NCI-H1694 (cell line): Measurements from ENCODE around the gene UXS1.
"Not testable (repeated sequence)": the region's sequence is repeated elsewhere in the genome, so short reads cannot be mapped to it uniquely, and the experiment has no call there.

Source experiments
- DNase-seq: peaks from one replicate; lab custom pipeline; 2025; lab: John Stamatoyannopoulos, UW

UXS1 gene

DNA sequence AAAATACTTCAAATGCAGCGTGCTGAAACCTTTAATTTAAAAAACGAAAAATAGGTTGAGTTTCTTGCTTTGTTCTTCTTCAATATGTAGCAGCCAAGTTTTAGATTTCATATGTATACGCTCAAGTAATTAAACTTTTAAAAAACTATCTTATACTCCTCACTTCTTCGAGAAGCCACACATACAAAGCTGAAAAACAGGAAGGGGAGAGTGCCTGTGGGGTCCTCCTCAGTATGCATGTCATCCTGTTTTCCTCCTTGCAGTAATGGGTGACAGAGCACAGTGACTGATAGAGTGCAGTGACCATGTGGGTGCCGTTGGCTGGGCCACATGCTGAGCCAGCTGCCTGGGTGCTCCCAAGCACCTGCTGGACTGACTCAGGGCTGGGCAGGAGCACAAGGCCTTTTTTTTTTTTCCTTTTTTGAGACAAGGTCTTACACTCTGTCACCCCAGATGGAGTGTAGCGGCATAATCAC, 33.3 kb downstream of the UXS1 start:
- DNase-seq: no peak

DNA sequence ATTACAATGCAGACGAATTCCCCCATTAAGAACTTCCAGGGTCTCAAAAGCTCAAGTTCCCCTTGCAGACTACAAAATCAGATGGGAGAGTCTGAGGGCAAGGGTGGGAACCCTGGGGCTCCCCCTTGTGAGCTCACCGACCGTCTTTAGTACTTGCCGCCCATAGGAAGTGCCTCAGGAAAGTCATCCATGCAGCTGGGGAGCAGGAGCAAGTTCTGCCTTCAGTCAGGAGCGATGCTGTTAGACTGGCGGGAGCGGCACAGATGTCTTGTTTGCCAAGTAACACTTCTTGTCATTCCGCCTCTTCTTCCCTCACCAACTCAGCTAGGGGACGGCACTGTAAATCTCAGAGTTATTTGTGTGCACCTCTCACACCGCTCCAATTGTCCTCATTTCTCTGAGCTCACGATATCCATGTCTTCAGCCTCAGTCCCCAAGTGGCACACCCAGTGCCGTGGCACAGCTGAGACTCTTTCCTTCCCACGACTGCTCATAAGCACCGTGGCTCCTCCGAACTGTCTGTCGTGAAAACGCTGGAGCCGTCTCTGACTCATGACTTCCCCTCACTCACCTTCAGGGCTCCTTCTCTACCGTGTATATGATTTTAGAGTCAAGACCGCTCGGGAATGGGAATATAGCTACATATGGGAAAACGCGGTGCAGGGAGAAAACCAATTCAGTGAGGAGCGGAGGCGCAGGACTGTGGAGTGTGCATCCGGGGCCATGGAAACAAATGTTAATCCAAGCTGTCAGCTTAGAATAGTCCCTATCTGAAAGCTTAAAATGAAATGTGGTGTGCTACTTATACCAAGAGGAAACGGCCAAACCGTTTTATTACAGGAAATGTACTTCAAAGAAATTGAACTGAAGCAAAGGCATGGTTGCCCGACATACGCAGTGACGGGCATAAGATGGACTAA, 34.0 kb downstream of the UXS1 start:
- DNase-seq: no peak

DNA sequence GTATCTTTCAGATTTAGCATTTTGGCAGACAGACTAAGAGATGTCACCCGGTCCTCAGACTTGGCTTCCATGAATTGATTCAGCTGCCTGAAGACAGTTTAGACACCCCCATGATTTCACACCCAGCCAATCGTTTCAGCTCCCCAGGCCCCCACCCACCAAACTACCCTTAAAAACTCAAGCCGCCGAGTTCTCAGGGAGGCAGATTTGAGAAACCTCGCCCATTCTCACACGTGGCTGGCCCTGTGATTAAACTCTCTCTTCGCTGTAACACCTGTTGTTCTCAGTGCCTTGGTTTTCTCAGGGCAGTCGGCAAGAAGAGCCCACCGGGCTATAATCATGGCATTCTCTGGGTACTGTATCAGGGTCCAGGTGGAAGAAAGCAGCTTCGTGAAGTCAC, 35.2 kb downstream of the UXS1 start:
- DNase-seq: no peak

DNA sequence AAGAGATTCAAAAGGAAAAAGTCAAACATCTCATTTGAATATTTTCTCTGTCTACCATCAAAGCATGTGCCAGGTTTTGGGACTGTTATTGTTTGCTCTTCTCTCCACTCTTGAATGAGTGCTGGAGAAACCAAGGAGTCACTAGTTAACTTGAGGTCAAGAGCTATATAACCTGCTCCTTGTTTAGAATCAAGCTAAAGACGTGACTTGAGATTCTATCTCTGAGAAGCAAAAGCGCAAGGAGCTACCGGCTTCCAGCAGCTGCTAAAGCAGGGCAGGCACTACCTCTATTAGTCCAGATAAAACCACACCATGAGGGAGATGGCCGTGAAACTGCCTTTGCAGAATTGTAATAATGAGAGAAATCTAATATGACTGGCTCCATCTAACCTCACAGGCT, 36.0 kb downstream of the UXS1 start:
- DNase-seq: no peak

DNA sequence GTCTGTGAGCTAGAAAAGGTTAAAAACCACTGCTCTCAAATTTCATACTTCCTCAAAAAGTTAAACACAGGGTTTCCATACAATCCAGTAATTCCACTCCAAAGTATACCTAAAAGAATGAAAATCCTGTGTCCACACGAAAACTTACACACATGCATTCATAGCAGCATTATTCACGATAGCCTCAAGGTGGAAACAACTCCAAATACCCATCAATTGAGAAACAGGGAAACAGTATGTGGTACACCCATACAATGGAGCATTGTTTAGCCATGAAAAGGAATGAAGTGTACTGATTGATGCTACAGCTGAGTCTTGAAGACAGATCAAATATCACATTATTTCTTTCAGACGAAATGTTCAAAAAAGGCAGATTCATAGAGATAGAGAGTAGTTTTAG, 36.7 kb downstream of the UXS1 start:
- DNase-seq: no peak

DNA sequence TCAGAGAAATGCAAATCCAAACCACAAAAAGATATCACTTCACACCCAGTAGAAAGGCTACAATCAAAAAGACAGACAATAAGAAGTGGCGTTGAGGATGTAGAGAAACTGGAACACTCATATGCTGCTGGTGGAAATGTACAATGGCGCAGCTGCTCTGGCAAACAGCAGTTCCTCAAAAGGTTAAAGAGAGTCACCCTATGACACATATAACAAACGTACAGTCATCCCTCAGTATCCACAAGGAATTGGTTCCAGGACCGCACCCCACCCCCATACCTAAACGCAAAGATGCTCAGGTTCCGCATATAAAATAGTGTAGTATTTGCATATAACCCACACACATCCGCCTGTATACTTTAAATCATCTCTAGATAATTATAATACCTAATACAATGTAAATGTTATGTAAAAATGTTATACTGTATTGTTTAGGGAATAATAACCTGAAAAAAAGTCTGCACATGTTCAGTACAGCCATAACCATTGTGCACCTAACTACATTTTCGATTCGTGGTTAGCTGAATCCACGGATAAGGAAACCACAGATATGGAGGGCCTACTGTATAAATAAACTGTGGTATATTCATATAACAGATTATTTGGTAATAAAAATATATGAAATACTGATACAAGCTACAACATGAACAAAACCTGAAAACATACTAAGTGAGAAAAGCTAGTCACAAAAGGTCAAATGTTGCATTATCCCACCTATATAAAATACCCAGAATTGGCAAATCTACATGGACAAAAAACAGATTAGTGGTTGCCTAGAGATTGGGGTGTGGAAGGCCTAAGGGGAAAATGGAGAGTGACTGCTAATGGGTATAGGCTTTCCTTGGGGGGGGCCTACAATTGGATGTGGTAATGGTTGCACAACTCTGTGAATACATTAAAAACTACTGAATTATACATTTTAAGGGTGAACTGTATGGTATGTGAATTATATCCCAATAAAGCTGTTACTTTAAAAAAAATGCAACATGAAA, 37.5 kb downstream of the UXS1 start:
- no peak for DNase-seq

DNA sequence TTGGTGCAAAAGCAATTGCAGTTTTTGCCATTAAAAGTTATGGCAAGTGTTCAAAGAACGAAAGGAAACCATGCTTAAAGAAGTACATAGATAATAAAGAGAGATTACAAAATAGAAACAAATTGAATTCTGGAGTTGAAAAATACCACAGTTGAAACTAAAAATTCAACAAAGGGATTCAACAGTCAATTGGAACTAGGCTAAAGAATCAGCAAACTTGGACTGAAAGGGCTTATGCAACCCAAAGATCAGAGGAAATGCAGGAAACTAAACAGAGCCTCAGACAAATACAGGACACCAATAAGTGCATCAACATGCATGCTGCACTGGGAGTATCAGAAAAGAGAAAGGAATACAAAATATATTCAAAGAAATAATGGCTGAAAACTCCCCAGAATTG, 40.3 kb downstream of the UXS1 start:
- no peak for DNase-seq

DNA sequence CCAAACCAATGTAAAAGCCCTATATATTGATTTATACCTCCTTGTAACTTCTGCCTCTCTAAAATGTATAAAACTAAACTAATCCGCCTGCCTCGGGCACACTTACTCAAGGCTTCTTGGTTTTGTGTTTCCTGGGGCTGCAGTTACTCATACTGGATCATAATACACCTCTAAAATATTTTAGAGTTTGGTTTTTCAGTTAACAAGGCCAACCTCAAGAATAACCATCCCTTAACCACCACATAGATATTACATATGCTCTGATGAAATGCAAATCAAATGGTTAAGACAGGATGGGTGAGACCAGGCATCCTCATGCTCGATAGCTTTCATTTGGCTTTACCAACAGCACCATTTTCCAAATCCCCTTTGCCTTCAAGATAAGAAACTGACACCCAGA, 46.4 kb downstream of the UXS1 start:
- DNase-seq: no peak

DNA sequence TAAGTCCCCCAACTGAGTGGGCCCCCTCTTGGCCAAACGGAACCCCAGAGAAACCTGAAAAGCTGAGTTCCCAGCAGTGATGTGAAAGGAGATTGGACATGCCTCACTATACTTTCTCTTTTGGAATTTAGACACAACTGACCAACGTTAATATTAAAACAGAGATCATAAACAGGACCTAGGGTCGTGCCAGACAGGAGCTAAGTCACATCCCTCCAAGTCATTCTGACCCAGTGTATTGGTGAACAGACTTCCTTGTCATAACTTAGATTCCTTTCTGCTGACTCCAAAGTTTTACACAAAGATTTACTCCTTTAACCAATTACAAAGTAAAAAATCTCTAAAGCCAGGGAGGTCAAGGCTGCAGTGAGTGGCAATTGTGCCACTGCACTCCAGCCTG, 46.9 kb downstream of the UXS1 start:
- no peak for DNase-seq

DNA sequence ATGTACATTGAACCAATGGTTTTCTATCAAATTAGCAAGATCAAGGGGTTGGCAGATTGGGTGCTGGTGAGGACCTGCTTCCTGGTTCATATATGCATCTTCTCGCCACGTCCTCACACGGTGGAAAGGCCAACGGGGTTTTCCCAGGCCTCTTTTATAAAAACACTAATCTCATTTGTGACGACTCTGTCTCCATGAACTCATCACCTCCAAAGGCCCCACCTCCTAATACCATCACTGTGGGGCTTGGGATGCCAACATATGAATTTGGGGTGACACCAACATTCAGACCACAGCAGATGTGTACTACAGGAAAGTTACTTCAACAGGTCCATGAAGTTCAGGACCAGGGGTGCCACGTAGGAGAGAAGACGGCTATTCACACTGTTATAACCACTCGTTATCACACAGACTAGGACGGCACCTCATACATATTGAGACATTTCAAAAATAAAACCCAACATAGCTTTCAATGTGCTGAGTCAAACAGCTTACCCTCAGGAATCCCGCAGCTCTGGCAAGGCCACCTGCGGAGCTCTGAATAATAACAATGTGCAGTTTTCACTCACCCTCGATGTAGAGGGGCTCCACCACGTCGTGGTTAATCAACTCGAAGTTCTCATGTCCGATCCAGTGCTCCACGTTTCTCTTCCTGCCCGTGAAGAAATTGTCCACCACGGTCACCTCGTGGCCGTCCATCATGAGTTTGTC, 49.3 kb downstream of the UXS1 start:
- no peak for DNase-seq

DNA sequence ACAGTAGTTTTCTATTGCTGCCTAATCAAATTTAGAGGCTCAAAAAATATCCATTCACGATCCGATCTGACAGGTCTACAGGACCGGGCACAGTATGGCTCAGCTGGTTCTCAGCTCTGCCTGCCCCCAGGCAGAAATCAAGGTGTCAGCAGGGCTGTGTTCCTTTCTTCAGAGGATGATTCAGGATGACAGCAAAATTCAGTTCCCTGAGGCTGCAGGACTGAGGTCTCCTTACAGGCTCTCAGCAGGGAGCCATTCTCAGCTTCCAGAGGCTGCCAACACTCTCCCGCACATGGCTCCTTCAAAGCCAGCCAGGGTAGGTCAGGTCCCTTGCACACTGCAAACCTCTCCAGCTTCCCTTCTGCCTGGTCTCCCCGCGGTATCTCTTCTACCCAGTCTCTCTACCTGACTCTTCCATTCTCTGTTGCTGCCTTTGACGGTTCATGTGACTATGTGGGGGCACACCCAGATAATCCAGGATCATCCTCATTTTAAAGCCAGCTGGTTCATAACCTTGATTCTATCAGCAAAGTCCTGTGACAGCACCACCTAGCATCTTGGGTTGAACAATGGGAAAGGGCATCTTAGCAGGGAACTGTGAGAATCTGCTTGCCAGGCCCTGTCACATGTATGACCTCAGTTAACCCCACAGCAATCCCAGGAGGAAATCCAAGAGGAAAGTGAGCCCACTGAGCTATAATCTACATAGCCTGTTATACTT, 50.4 kb downstream of the UXS1 start:
- DNase-seq: no peak

DNA sequence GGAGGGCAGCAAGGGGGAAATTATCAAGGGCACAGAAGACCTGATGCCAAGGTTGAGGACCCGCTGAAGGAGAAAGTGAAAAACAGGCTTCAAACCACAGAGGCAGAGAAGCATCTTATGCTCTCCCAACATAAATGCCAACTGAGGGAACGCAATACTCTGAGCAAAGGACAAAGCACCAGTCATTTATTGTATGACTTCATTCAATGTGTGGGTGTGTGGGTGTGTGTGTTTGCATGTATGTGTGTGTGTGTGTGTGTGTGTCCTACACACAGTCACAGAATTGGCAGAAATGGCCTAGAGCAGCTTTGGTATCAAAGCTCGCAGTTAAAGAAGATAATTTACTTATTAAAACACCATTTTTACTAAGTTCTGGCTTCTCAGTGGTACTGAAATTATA, 51.4 kb downstream of the UXS1 start:
- DNase-seq: no peak

DNA sequence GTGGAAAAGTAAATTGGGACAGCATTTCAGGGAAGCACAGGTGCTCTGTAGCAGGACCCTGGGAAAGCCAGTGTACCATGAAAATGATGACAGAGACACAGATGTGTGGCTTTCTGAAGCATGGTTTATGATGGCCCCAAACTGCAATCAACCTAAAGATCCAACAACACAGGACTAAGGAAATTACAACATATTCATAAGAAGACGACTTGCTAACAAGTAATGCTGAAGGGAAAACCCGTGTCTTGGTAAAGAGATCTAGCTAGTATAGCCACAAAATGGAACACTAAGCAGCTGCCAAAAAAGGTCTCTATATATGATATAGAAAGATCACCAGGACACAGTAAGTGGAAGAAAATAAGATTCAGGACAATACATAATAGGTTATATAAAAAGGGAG, 53.2 kb downstream of the UXS1 start:
- DNase-seq: no peak

DNA sequence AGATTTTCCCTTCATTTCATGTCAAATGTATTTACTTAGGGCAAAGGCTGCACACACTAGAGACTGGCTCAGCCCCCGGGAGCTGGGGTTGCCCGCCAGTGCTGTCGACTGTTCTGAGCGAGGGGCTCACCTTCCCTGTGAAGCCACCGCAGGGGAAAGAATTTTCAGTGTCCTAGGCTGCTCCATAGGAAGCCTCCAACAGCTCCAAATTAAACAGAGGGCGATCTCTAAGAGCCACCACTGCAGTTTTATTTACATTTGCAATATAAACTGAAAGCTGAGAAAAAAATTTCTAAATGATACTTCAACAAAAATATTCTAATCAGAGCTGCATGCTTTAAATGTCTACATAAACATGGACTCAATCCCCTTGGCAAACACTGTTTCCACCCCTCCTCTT, 54.0 kb downstream of the UXS1 start:
- DNase-seq: no peak

DNA sequence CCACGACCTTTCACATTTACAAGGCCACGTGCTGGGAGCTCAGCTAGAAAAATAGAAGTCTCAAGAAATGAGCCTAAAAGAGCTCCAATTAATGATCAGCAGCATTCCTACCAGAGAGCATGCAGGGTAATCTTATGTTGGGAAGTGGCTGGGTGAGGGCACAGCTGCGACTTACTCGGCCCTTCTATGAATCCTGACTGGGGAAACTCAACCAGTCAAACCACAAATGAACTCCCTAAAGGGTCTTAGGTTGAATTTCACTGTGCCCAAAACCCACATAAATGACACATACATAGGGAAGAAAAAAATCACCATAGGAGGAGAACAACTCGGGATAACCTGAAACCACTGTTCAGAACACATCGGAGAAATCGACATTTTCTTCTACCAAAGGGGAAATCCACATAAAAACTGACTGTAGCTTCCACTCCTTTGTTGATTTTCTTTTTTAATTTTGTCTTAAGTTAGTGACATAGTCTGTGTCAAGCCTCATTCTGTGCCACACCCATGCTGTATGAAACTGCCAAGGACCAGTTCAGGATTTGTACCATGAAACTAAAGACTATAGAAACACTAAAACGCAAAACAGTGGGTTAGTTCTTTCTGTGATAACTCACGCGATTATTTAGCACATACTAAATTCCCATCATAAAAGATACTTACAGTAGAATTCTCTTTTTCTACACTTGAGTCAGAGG, 54.7 kb downstream of the UXS1 start:
- DNase-seq: no peak

DNA sequence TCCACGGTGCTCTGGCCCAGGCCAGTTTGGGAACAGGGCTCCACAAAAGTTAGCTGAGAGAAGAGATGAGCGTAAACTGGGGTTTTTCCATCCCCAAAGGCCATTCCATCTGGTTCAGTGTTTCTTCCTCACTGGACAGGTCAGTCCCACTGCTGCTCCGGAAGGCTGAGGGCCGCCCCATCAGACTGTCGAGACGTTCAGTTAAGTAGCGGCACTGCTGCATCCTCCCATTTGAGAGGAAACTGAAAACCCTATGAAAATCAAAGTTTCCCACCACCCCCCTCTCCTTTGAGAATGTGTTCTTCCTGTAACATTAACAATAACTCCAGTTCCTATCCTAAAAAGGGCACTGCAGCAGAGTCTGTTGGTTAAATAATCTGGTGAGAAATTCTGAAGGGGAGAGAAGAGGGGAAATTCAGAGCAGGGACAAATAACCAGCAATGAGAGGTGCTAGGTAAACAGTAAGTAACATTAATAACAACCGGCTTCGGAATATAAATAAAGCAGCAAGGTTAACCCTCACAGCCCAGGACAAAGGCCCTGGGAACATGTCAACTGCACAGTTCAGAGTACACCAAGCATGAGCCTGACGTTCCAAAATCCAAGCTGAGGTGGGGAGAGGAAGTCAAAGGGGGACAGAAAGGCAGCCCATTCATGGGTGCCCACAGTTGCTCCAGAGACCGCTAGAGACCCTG, 55.4 kb downstream of the UXS1 start:
- no peak for DNase-seq

DNA sequence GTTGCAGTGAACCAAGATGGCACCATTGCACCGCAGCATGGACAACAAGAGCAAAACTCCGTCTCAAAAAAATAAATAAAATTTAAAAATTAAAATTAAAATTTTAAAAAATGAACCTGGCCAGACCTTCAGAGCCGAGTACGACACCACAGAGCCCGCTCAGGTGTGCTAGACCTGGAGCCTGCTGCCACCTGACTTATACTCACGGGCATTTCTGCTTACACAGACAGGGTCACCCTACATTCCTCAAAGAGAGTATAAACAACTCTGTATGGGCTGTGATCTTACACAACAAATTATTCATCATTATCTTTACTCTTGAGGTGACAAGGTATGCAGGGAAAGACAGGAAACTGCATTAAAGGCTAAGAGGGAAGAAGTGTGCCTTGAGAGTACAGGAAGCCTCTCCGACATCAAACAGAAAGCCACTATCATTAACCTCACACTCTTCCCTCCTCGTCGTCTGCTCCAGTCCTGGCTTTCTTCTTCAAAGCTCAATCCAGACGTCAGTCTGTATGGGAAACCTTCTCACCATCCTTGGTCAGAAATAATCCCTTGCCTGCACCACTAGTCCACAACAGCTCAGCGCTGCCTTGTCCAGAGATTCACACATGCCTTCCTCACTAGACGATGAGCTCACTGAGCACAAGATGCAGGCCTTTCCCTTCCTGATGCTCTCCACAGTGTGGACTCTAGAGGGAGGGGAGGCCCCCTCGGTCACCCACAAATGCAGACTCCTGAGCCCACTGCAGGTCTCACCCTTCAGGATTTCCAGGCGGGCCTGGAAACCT, 56.2 kb downstream of the UXS1 start:
- DNase-seq: no peak

DNA sequence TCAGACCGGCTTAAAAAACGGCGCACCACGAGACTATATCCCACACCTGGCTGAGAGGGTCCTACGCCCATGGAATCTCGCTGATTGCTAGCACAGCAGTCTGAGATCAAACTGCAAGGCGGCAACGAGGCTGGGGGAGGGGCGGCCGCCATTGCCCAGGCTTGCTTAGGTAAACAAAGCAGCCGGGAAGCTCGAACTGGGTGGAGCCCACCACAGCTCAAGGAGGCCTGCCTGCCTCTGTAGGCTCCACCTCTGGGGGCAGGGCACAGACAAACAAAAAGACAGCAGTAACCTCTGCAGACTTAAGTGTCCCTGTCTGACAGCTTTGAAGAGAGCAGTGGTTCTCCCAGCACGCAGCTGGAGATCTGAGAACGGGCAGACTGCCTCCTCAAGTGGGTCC, 62.9 kb downstream of the UXS1 start:
- DNase-seq: not testable (repeated sequence)

DNA sequence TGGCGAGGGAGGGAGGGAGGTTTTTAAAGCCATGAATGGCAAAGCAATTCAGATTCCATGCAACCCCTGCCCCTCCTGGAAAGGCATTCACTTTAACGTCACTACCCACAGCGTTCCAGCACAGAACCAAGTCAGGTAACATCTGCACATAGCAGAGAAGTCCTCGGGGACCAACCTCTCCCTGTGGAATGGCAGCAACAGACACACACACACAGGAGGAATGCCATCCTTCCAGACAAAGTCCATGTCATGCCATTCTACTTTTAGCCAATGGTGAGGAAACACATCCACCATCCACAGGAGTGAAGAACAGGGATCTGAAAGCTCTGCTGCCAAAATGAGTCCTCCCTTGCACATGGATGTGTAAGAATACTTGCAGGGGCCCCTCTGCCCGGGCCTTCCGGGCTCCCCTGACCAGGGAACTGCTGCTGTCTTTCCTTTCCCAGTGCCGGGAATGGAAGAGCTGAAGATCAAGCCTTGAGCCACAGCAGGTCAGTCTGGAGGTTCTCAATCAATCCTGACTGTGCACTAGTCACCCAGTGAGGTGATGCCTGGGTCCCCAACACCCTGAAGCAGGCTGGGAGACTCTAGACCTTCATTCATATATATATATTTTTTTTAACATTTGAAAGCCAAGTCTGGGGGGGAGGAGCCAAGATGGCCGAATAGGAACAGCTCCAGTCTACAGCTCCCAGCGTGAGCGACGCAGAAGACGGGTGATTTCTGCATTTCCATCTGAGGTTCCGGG, 63.7 kb downstream of the UXS1 start:
- no peak for DNase-seq
